GM12801 (cell line): ENCODE results near the gene INTS2.

Source experiments
- TF ChIP-seq, protein P1 (sequence below): IDR thresholded peaks from one replicate; pipeline ENCODE4 v1.5.1; 2011; ENCODE audit warnings: control low read depth; ENCODE audit not compliant: insufficient read length; ENCODE audit errors: extremely low read depth

The INTS2 gene

DNA sequence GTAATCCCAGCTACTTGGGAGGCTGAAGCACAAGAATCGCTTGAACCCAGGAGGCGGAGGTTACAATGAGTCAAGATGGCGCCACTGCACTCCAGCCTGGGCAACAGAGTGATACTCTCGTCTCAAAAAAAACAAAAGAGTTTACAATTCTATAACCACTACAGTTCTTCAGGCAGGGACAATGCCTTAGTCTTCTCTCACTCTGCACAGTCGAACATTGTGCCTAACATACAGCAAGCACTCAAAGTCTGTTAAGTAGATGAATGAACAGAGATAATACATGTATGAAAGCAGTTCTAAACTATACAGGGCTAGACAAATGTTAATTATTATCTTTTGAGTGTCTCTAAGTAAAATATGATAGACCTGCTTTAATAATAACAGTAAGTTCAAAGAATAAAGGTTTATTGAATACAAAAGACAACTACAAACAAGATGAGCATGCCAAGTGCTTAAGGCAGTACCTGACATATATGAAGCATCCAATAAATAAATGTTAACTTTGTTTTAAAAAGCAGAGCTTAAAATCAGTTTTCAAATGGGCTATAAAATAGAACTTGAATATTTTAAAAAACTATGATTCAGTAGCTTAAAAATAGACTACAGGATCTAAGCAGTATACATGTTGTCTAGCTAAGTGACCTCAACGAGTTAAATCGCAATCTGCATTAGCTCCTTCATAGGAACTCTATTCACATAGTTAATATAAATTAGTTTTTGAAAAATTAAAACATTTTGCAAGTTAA is 19.3 kb downstream of the INTS2 start:
- TF ChIP-seq, protein P1, sequence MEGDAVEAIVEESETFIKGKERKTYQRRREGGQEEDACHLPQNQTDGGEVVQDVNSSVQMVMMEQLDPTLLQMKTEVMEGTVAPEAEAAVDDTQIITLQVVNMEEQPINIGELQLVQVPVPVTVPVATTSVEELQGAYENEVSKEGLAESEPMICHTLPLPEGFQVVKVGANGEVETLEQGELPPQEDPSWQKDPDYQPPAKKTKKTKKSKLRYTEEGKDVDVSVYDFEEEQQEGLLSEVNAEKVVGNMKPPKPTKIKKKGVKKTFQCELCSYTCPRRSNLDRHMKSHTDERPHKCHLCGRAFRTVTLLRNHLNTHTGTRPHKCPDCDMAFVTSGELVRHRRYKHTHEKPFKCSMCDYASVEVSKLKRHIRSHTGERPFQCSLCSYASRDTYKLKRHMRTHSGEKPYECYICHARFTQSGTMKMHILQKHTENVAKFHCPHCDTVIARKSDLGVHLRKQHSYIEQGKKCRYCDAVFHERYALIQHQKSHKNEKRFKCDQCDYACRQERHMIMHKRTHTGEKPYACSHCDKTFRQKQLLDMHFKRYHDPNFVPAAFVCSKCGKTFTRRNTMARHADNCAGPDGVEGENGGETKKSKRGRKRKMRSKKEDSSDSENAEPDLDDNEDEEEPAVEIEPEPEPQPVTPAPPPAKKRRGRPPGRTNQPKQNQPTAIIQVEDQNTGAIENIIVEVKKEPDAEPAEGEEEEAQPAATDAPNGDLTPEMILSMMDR: no peak

DNA sequence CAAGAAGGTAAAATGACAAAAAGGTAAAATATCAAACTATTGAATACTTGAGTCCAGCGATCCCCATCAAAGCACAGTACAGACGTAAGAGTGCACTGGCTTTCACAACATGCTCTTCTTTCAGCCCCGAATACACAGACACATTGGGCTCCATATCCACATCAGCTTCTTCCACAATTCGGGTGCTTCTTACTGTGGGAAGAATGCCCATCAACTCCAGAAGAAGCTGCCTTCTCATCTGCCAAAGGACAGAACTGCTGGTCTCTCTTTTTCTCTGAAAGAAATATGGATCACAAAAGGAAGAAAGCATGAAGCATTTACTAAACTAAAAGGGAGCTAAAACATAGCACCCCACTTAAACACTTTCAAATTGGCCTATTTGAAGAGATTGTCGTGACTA is 20.4 kb downstream of the INTS2 start:
- TF ChIP-seq, protein P1: no peak

DNA sequence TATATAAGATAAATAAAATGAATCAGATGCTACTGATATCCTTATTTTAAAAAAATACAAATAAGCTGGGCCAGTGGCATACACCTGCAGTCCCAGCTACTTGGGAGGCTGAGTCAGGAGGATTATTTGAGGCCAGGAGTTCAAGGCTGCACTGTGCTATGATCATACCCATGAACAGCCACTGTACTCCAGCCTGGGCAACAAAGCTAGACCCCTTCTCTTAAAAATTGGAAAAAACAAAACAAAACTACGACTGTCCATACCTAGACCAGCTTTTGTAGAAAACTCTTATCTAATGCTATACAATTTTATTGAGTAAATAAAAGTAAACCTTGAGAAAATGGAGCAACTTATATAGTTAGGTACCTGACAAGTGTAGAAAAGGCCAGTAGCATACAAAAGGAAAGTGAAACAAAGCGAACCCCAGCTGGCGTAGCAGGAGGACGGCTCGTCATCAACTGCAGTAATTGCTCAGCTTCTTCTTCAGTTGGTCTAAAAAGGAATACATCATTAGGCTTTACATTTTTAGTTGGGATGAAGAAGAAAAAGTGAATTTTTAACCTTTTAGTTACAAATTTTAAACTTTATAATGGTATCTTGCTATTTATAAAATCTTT is 23.6 kb downstream of the INTS2 start:
- TF ChIP-seq, protein P1: no peak

DNA sequence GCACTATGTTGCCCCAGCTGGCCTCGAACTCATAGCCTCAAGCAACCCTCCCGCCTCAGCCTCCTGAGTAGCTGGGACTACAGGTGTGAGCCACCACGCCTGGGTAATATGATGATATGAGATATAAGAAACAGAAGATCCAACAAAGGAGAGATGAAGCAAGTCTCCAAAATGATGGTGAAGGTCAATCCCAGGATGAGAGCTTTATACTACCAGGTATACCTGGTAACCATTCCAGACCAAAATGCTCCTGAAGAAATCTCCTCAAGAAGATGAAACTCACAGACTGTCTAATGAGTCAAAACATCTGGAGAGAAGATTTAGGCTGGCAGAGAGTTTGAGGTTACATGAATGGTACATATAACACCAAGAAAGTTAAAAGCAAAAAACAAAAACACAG is 24.5 kb downstream of the INTS2 start:
- TF ChIP-seq, protein P1: no peak

DNA sequence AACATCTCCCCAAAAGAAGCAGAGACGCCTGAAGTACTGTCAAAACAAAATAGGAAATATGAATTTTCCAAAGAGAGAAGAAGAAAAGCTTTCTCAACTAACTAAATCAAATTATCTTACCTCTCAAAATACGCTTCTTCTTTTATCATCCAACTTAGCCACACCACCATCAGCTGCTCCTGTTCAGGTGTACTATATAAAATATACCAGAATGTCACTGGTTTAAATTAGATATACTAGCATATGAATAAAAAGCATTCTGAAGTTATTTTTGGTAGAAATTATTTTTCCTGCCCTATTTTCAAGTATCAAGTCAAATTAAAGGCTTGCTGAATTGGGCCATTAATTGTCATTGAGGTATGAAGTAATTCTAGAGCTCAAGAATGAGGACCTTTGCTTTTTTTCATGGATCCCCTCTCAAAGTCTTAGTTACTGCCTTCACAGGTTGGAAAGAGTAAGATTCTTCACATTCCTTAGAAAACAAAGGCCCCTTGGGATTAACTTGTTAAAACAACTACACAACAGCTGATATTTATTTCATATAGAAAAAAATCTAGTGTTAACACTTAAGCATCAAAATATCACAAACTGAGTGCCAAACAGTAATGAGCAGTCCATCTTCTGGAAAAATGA is 30.1 kb downstream of the INTS2 start:
- TF ChIP-seq, protein P1: no peak

DNA sequence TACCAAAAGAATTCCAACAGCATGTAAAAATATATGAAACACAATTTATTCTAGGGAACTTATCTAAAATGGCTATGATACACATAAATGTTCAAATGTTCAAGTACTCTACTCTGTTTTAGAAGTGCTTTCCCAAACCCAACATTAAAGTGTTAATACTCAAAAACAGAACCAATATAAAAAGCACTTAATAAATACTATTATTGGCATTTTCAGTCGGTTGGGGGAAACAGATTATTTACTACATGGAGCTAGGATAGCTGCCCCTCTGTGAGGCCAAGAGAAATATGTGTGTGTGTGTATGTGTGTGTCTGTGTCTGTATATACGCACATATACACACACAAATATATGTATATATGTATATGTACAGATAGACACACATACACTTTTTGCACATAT is 32.4 kb downstream of the INTS2 start:
- TF ChIP-seq, protein P1: no peak

DNA sequence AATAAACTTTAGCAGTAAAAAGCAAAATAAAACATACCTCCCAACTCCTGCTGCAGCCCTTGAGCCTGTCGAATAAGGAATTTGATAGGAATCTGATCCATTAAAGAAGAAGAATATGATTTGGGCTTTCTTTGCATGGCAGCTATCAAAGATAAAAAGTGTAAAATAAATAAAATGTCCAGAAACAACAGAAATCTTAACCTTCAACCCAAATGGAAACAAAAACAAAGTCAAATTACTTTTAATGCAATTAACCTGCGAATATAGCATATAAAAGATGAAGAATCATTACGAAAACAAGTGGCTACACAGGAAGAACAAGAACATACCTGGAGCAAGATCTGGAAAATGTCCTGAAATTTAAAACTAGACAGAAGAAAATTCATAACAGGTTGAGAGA is 42.9 kb downstream of the INTS2 start:
- TF ChIP-seq, protein P1: no peak
